BJ (cell line): Measurements from ENCODE around the gene DMWD. TPM values are rescaled to one million over a fixed set of nuclear protein-coding genes. Genes with fewer than 3 reads are reported as not detected.
A peak's percentile ranks its signal among the peaks of the same experiment; 100 is the strongest.

Experiments
- CTCF ChIA-PET: fragments of 350-600 bp; formaldehyde crosslinking; extraction: SDS; loops from one replicate; lab custom pipeline; 2021; ENCODE audit warnings: antibody characterized with exemption, inconsistent platforms; lab: Yijun Ruan, JAX
- POLR2A ChIA-PET: fragments of 300-600 bp; sonication (Branson Sonifier 250); formaldehyde crosslinking; extraction: SDS; loops from one replicate; lab custom pipeline; 2021; ENCODE audit warnings: antibody characterized with exemption; lab: Charles Lee
- DNase-seq: peaks from one replicate; pipeline ENCODE4 v3.0.0-alpha.2; 2011; ENCODE audit warnings: low read depth
- H3K27me3 ChIP-seq: 2 replicates; pipeline ENCODE4 v1.6.0; 2011; ENCODE audit warnings: low read length; ENCODE audit not compliant: control insufficient read depth, insufficient read depth
- H3K36me3 ChIP-seq: 2 replicates; pipeline ENCODE4 v1.5.1; 2011; ENCODE audit warnings: low read length; ENCODE audit not compliant: control insufficient read depth, insufficient read depth
- H3K4me3 ChIP-seq: 2 replicates; pipeline ENCODE4 v1.5.1; 2011; ENCODE audit warnings: low read depth, mild to moderate bottlenecking, control low read depth, low read length
- CTCF ChIP-seq: IDR thresholded peaks from 2 replicates; pipeline ENCODE4 v1.5.1; 2011; ENCODE audit warnings: low read depth, mild to moderate bottlenecking, control low read depth, inconsistent platforms, low read length, moderate library complexity; ENCODE audit not compliant: insufficient read depth
- polyA plus RNA-seq: library from polyadenylated mRNA; depleted of rRNA; stranded (reverse); fragments of >200 nt; gene quantifications from 2 replicates; pipeline ENCODE4 v1.2.3, GENCODE V29; 2011

DMWD gene
- polyA plus RNA-seq, 1 experiment, result 28.6 TPM

GRCh38 chr19:45770192-45771101, 22.2 kb downstream of the DMWD start:
- ChIA-PET POLR2A (interaction anchor here (0.6 to 1.0 kb wide), 7 partner anchors 13 to 292 kb away, joined by 3 to 11 read pairs (median 9); no protein-coding TSS in a partner anchor), CTCF (interaction anchor here (0.6 to 7.7 kb wide), 12 partner anchors 11 to 112 kb away, joined by 3 to 154 read pairs (median 4); partner anchors contain the start of genes DMPK, DMWD, QPCTL and RSPH6A)
- DNase-seq, result peak; percentile 83
- Histone ChIP-seq H3K4me3 (peak overlapping the region; percentile 42), H3K36me3 (peaks cover 30% of the 10 kb centered on the region), H3K27me3 (no peaks in the 10 kb centered on the region)
- peak; percentile 91 for TF ChIP-seq CTCF

GRCh38 chr19:45769821-45770191, 22.8 kb downstream of the DMWD start:
- POLR2A ChIA-PET, result interaction anchor here (0.6 to 1.6 kb wide), 9 partner anchors 12 to 1457 kb away, joined by 3 to 14 read pairs (median 7); partner anchors contain the start of genes DMPK and DMWD
- DNase-seq, result no peak
- peak overlapping the region; percentile 42 for H3K4me3 ChIP-seq
- CTCF ChIA-PET, result interaction anchor here (0.7 to 7.7 kb wide), 14 partner anchors 9 to 117 kb away, joined by 3 to 154 read pairs (median 5); partner anchors contain the start of genes DMPK, DMWD, QPCTL and RSPH6A
- peaks cover 29% of the 10 kb centered on the region for H3K36me3 ChIP-seq
- no peak for TF ChIP-seq CTCF
- H3K27me3 ChIP-seq, result no peaks in the 10 kb centered on the region

GRCh38 chr19:45768984-45769782, 23.5 kb downstream of the DMWD start, which contains the start of gene SIX5:
TSS of gene SIX5 (minus strand) at chr19:45769252. CDS start at chr19:45768844, 408 bp downstream.
- Histone ChIP-seq H3K27me3 (no peaks in the 10 kb centered on the region), H3K36me3 (peaks cover 27% of the 10 kb centered on the region), H3K4me3 (peak within 1 kb of the TSS; percentile 92)
- POLR2A ChIA-PET, result interaction anchor here (0.5 to 1.6 kb wide), 9 partner anchors 8 to 1457 kb away, joined by 3 to 14 read pairs (median 5); partner anchors contain the start of genes DMPK, DMWD and QPCTL
- peak; percentile 88 for DNase-seq
- no peak for TF ChIP-seq CTCF
- CTCF ChIA-PET, result interaction anchor here (0.6 to 7.7 kb wide), 20 partner anchors 10 to 226 kb away, joined by 3 to 154 read pairs (median 4); partner anchors contain the start of genes DMPK, DMWD, QPCTL and RSPH6A

- no peak for DNase-seq
- no peaks in the 10 kb centered on the region for H3K27me3 ChIP-seq
- TF ChIP-seq CTCF, result no peak
- ChIA-PET POLR2A (interaction anchor here (1.3 to 1.6 kb wide), 3 partner anchors 14 to 52 kb away, joined by 5 to 14 read pairs (median 7); partner anchors contain the start of gene DMPK), CTCF (interaction anchor here (0.6 to 7.7 kb wide), 10 partner anchors 10 to 118 kb away, joined by 3 to 154 read pairs (median 5); partner anchors contain the start of genes QPCTL and RSPH6A)
- H3K4me3 ChIP-seq, result peak overlapping the region; percentile 92
- H3K36me3 ChIP-seq, result peaks cover 24% of the 10 kb centered on the region
Measured at GRCh38 chr19:45768655-45768983, 24.0 kb downstream of the DMWD start.
